ENCODE measurements around the gene USP7. TPM values are rescaled to one million over a fixed set of nuclear protein-coding genes. Genes with fewer than 3 reads are reported as not detected.
"Not testable (repeated sequence)": the region's sequence is repeated elsewhere in the genome, so short reads cannot be mapped to it uniquely, and the experiment has no call there.

Gene USP7
- polyA plus RNA-seq, 1 of the 3 experiments (the other 2 are of a cell fraction): 8.6 TPM

DNA sequence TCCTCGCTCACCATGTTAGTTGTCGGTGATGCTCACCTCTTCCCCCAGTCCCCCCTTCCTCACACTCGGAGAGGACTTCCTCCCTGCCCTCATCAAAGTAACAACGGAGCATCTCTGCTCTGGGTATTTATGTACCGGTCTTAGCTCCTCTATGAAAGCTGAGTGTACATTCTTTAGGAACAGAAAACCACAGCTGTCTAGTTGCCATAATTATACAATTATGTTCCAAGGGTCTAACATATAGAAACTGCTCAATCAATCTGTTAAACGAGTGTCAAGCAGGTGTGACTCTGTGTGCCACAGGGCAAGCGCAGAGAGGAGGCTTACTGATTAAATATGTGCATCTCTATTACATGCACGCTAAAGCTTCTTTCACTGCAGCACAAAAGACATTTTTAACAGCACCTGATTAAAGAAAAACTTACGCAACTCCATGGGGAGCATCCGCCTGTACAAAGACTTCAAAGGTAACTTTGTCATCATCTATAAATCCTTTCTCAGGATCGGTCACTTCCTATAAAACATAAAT, 43.7 kb downstream of the USP7 start:
- no peak for DNase-seq
- Histone ChIP-seq H3K4me2 (no peak overlapping the region), H2AFZ (ENCODE audit: low read depth) (no peak overlapping the region), H3K27me3 (ENCODE audit: insufficient read depth) (no peaks in the 10 kb centered on the region), H3K4me1 (ENCODE audit: control insufficient read depth in 1 of 2, insufficient read depth in 2 of 2, low read depth in 1 of 2, low read length in 1 of 2) (no peaks in the 10 kb centered on the region; a peak in 1 of 4 replicates), H4K20me1 (ENCODE audit: insufficient read depth) (peaks cover 42% of the 10 kb centered on the region), H3K36me3 (replicated peaks in 1 of 2; ENCODE audit: control insufficient read depth in 1 of 2, insufficient read depth in 2 of 2, low read length in 1 of 2) (peaks cover 54 to 73% of the 10 kb centered on the region in 2 experiments), H3K9me3 (no peaks in the 10 kb centered on the region), H3K27ac (ENCODE audit: low read depth in 2 of 2, low read length in 1 of 2) (no peak overlapping the region; a peak in 1 of 4 replicates), H3K79me2 (ENCODE audit: insufficient read depth) (peaks cover 33% of the 10 kb centered on the region), H3F3A (replicated peaks; ENCODE audit: insufficient read depth) (peaks cover 3% of the 10 kb centered on the region), H3K4me3 (ENCODE audit: low read depth in 2 of 2, low read length in 1 of 2) (no peak overlapping the region), H3K9ac (no peak overlapping the region), H3K9me2 (no peaks in the 10 kb centered on the region)
- no peak for TF ChIP-seq GATA2 (CRISPR knock-in tag; IDR thresholded peaks at IDR 0.05)
- no peak for TF ChIP-seq FOXJ3 (CRISPR knock-in tag; IDR thresholded peaks at IDR 0.05)
- WGBS (ENCODE audit: low lambda C conversion rate): 99% methylated on average over 11 of the region's 11 CpGs
- ChIA-PET CTCF (interaction anchor here (1.9 to 3.1 kb wide), 2 partner anchors 89 to 215 kb away, joined by 5 to 10 read pairs; no protein-coding TSS in a partner anchor), POLR2A (no interaction called here)

DNA sequence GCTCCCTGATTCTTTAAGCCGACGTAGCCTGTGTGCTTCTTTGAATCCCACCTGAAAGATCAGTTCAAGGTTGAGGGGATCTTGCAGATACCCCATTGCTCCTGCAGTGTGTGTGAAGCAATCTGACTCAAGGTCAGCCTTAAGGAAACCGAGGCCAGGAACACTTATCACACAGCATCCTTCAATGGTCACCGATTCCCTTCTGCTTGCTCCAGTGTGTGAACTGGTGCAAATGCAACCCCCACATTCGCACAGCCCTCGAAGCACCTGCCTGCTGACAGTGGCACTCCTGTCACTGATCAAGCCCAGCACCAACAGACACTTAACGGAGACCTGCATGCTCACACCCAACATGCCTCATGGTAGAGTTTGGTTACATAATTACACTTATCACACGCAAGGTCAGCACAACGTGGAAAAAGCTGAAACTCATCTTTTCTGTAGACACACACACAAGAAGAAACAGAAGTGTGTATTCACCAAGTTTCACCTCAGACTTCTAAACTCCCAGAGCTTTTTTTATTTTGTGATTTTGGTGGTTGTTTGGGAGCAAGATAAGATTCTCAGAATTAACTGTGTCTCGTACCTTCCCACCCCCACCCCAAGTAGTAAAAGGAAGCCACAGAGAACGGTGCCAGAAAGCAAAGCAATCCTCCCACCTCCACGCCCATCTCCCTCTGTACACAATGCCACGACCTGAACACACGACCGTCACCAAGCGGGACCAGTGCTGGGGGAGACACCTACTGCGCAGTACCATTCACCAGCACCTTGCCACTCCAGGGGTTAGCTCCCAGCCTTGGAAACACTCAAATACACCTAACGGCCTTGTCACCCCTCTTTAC, 44.4 kb downstream of the USP7 start:
- ChIA-PET POLR2A (no interaction called here), CTCF (interaction anchor here (1.8 to 1.9 kb wide), 2 partner anchors 90 to 215 kb away, joined by 5 read pairs; no protein-coding TSS in a partner anchor)
- Histone ChIP-seq H3K9me3 (no peaks in the 10 kb centered on the region), H3F3A (replicated peaks; ENCODE audit: insufficient read depth) (peaks cover 3% of the 10 kb centered on the region), H2AFZ (ENCODE audit: low read depth) (no peak overlapping the region), H3K27ac (ENCODE audit: low read depth in 2 of 2, low read length in 1 of 2) (no peak overlapping the region; a peak in 1 of 4 replicates), H3K27me3 (ENCODE audit: insufficient read depth) (no peaks in the 10 kb centered on the region), H3K9ac (no peak overlapping the region), H3K9me2 (no peaks in the 10 kb centered on the region), H3K36me3 (replicated peaks in 1 of 2; ENCODE audit: control insufficient read depth in 1 of 2, insufficient read depth in 2 of 2, low read length in 1 of 2) (peaks cover 60 to 74% of the 10 kb centered on the region in 2 experiments), H3K4me2 (no peak overlapping the region), H3K79me2 (ENCODE audit: insufficient read depth) (peaks cover 31% of the 10 kb centered on the region), H3K4me3 (ENCODE audit: low read depth in 2 of 2, low read length in 1 of 2) (no peak overlapping the region), H4K20me1 (ENCODE audit: insufficient read depth) (peaks cover 40% of the 10 kb centered on the region), H3K4me1 (ENCODE audit: control insufficient read depth in 1 of 2, insufficient read depth in 2 of 2, low read depth in 1 of 2, low read length in 1 of 2) (no peaks in the 10 kb centered on the region; a peak in 1 of 4 replicates)
- 93% methylated on average over 18 of the region's 18 CpGs for WGBS (ENCODE audit: low lambda C conversion rate)
- TF ChIP-seq MXI1 (IDR thresholded peaks at IDR 0.05; ENCODE audit: low read depth, low read length) (no peak), SIN3A (IDR thresholded peaks at IDR 0.05; ENCODE audit: borderline replicate concordance, low read depth, low read length) (no peak)
- DNase-seq: no peak

DNA sequence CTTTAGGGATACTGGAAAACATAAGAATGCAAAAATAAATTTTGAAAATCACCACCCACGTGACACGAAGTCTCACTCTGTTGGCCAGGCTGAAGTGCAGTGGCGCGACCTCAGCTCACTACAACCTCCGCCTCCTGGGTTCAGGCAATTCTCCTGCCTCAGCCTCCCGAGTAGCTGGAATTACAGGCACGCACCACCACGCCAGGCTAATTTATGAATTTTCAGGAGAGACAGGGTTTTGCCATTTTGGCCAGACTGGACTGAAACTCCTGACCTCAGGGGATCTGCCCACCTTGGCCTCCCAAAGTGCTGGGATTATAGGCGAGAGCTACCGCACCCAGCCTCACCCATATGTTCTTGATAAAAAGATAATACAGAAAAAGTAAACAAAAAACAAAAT, 46.4 kb downstream of the USP7 start:
- H3K9ac ChIP-seq; H3K9me3 ChIP-seq; DNase-seq; H3K27me3 ChIP-seq (ENCODE audit: insufficient read depth); H3K4me1 ChIP-seq (ENCODE audit: control insufficient read depth in 1 of 2, insufficient read depth in 2 of 2, low read depth in 1 of 2, low read length in 1 of 2); POLR2A ChIA-PET; H3K4me2 ChIP-seq; H3K27ac ChIP-seq (ENCODE audit: low read depth in 2 of 2, low read length in 1 of 2); H2AFZ ChIP-seq (ENCODE audit: low read depth); H3K4me3 ChIP-seq (ENCODE audit: low read depth in 2 of 2, low read length in 1 of 2); H3F3A ChIP-seq (replicated peaks; ENCODE audit: insufficient read depth); H3K9me2 ChIP-seq: not testable (repeated sequence)
- peaks cover 23% of the 10 kb centered on the region for H4K20me1 ChIP-seq (ENCODE audit: insufficient read depth)
- peaks cover 35% of the 10 kb centered on the region for H3K79me2 ChIP-seq (ENCODE audit: insufficient read depth)
- CTCF ChIA-PET: interaction anchor here (1.0 to 1.8 kb wide), 2 partner anchors 11 to 17 kb away, joined by 3 to 5 read pairs; no protein-coding TSS in a partner anchor
- H3K36me3 ChIP-seq (replicated peaks in 1 of 2; ENCODE audit: control insufficient read depth in 1 of 2, insufficient read depth in 2 of 2, low read length in 1 of 2): peaks cover 67 to 76% of the 10 kb centered on the region in 2 experiments
- WGBS (ENCODE audit: low lambda C conversion rate): 95% methylated on average over 10 of the region's 10 CpGs
